GM19372 (cell line): ENCODE data around the gene KCTD11.
A peak's percentile ranks its signal among the peaks of the same experiment; 100 is the strongest.
"Not testable (repeated sequence)": the region's sequence is repeated elsewhere in the genome, so short reads cannot be mapped to it uniquely, and the experiment has no call there.

Source experiments
- ATAC-seq: cut with Tn5 transposase; IDR thresholded peaks from one replicate; pipeline ENCODE4 v1.9.1; 2021; ENCODE audit warnings: mild to moderate bottlenecking, low read depth, moderate library complexity; ENCODE audit not compliant: unreplicated experiment

KCTD11 gene

DNA sequence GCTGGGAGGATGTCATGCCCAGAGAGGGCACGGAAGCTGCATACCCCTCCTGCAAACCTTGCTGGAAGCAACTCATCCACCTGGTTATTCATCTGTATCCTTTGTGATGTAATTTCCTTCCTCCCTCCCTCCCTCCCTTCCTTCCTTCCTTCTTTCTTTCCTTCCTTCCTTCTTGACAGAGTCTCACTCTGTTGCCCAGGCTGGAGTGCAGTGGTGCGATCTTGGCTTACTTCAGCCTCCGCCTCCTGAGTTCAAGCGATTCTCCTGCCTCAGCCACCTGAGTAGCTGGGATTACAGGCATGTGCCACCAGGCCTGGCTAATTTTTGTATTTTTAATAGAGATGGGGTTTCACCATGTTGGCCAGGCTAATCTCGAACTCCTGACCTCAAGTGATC is 16.6 kb downstream of the KCTD11 start:
- not testable (repeated sequence) for ATAC-seq

- ATAC-seq = no peak
These were observed 17.9 kb downstream of the KCTD11 start for GRCh38 chr17:7369825-7370224.

DNA sequence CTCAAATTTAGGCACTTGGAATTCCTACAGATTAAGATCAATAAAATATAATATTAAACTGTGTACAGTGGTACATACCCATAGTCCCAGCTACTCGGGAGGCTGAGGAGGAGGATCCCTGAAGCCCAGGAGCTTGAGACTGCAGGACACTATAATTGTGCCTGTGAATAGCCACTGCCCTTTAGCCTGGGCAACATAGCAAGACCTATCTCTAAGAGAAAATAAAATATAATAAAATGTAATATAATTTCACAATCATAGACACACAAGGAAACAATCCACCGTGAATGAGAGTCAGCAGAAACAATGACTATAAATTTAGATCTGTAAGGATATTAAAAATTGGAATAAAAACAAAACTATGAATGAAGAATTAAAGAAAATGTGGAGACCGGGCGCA is 18.9 kb downstream of the KCTD11 start:
- no peak for ATAC-seq

DNA sequence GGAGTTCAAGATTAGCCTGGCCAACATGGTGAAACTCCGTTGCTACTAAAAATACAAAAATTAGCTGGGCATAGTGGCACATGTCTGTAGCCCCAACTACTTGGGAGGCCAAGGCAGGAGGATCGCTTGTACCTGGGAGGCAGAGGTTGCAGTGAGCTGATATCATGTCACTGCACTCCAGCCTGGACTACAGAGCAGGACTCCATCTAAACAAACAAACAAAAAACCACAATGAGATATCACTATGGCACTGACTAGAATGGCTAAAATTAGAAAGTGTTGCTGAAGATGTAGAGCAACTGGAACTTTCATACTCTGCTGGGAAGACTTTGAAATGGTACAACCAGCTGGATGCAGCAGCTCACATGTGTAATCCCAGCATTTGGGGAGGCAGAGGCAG is 22.4 kb downstream of the KCTD11 start:
- no peak for ATAC-seq

- no peak for ATAC-seq
These were observed 27.2 kb downstream of the KCTD11 start for GRCh38 chr17:7379134-7379533.

DNA sequence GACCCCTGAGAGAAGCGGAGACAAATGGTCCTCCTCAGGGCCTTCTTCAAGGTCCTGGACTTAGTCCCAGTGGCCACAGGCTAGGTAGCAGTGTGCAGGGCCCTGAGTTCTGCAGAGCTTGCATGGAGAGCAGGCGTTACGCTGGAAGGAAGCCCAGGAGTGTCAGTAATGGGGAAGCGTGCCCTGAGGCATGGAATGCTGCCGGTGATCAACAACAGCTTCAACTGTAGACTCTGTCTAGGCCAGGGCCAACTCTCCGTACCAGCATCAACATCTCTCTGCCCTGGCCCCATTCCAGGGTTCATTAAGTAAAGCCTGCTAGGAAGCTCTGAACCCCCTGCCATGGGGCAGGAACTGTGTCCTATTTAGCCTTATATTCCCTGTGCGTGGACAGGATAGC is 28.4 kb downstream of the KCTD11 start:
- no peak for ATAC-seq

- no peak for ATAC-seq
These were observed 29.1 kb downstream of the KCTD11 start, which contains the start of gene TNK1 for GRCh38 chr17:7380855-7381683. Gene TNK1, plus strand, starts transcription at chr17:7381089. Its CDS starts 1,838 bp downstream, at chr17:7382927.

- ATAC-seq = no peak
These were observed 30.9 kb downstream of the KCTD11 start for GRCh38 chr17:7382901-7383300.

DNA sequence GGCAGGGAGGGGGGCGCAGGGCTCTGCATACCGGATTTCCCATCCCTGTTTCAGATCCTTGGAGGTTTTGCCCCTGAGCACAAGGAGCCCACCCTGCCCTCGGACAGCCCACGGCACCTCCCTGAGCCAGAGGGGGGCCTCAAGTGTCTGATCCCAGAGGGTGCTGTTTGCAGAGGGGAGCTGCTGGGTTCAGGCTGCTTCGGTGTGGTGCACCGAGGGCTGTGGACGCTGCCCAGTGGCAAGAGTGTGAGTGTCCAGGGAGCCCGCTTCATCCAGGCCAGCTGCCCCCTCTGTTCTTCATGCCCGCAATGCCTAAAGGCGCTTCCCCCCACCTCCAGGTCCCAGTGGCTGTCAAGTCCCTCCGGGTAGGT is 31.4 kb downstream of the KCTD11 start:
- no peak for ATAC-seq

DNA sequence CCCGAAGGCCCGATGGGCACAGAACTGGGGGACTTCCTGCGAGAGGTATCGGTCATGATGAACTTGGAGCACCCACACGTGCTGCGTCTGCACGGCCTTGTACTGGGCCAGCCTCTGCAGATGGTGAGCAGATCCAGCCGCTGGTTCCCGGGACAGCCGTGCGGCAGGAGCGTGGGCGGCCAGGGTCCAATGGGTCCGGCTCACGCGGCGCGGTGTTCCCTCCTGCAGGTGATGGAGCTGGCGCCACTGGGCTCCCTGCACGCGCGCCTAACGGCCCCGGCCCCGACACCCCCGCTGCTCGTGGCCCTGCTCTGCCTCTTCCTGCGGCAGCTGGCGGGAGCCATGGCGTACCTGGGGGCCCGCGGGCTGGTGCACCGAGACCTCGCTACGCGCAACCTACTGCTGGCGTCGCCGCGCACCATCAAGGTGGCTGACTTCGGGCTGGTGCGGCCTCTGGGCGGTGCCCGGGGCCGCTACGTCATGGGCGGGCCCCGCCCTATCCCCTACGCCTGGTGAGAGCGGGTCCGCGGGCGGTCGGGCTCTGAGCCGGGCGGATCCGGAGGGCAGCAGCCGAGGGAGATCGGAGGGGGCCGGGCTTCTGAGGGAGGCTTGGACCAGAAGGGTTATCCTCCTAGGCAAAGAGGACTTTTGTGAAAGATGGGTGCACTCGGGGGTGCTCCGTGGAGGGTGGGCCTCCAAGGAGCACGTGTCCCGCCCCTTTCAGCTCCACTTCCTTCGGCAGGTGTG is 32.0 kb downstream of the KCTD11 start:
- peak; percentile 89 for ATAC-seq

DNA sequence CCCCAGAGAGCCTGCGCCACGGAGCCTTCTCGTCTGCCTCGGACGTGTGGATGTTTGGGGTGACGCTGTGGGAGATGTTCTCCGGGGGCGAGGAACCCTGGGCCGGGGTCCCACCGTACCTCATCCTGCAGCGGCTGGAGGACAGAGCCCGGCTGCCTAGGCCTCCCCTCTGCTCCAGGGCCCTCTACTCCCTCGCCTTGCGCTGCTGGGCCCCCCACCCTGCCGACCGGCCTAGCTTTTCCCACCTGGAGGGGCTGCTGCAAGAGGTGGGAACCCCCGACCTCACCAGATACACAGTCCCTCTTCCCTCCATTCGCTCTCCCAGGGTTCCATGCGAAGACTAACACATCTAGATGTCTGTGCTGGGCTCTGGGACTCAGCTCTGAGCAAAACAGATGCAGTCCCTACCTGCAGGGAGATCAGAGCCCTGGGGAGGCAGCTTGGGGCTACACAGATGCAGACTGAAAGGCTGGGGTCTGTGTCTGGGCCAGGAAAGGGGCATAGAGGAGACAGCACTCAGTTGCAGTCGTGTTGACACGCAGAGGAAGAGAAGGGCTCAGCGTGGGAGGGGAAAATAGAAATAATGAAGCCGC is 32.6 kb downstream of the KCTD11 start:
- no peak for ATAC-seq

- no peak for ATAC-seq
These were observed 36.9 kb downstream of the KCTD11 start for GRCh38 chr17:7388856-7389255.

DNA sequence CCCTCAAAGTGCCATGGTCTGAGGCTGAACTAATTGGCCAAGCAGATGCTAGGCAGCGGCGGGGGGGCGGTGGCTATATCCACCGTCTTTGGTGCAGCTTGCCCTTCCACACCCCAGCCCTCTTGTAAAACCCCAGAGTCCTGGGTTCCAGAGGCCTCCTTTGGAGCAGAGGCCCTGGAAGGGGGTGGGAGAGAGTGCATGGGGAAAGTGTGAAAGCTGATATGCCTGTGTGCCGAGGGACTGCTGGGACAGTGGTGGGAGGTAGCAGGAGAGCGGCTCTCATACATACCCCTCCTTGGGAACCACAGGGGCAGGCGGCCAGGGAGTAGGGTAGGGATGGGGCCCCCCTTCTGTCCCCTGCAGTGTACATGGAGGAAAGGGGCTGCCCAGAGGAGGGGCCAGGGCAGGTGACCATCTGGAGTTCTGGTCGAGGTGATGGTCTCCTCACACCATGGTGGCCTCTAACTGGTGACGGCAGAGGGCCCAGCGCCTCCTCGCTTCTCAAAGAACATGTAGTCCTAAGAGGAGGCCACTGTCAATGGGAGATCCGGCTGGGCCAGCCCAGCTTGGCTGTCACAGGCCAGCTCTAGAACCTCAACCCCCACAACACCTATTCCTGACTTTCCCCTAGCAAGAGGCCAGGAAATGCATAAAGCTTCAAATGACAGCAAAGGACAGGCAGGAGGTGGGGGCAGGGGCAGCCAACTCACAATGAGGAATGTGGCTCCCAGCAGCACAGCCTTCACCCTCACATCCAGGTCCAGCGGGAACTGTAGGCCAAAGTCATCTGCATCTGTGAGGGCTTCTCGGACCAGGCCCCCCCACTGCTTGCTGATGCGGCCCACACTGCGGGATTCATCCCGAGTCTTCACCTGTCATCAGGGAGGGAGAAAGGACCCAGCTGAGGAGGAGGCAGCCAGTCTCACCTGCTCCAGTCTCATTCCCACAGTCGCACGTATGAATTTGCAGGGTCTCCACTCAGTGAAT is 38.3 kb downstream of the KCTD11 start:
- no peak for ATAC-seq

GRCh38 chr17:7391307-7391706 is 39.3 kb downstream of the KCTD11 start:
- no peak for ATAC-seq

DNA sequence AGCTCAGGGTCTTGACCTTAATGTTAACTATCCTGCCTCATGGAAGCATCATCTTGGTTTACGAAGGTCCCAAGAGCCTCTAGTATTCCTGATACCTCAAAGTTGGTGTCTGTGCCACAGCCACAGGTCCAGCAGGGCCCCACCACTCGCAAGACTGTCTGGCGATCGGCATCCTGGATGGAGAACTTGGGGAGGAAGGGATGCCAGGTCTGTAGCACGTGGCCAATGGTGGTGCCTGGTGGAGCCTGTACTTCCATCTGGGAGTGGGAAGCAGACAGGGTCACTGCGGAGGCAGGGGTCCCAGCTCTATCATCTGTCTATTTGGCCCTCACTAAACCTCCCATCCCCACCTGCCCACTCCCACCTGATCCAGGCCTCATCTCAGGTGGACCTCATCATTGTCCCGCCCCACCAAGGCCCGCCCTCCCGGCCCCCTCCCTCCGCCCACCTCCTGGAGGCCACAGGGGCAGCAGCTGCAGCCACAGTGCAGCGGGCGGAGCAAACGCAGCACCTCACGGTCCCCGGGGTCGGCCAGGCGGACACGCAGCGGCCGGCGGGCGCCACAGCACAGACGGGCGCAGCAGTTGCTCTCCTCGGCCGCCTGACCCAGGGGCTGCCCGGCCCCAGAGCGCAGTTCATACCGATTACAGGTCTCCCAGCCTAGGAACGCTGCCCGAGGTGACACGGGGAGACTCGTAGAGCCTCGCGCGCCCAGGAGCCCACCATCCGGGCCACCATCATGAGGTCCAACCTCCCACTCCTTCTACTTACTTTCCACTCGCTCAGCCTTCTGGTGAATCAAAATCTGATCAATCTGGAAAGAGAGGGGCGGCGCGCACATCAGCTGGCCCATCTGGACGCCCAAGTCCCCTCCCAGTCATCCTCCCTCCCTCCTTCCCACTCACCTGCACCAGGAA is 41.0 kb downstream of the KCTD11 start:
- ATAC-seq = no peak

DNA sequence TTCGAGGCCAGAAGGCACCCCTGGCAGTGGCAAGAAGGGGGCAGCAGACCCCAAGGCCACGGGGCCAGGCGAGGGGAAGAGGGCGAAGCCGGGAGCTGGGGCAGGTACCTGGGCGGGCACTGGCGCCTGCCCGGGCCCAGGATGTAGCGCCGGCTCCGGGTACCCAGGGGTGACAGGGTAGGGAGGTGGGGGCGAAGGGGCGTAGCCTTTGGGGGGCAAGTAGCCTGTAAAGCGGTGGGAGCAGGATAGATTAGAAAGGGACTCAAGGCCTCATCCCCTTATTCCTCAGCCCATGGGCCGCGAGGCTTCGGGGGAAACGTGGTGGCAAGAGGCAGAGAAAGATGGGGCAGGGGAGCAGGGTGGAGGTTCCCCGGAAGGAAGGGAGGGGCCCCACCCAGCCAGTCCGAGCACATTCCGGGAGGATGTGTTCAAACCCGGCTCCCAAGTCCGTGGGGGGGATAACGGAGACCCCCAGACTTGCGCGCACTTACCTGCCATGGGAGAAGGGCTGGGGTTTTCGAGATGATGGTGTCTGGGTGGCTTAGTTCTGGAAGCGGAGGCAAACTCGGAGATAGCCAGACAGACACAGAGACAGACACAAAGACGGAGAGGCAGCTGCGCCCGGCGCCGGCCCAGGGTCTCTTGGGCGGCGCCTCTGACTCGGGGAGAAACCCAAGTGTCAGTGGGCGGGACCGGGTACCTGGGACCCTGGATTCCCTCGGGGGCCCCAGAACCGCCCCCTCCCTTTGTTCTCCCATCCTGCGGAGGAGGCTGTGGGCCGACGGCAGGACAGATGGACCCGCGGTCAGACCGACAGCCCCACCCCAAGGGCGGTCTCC is 41.9 kb downstream of the KCTD11 start:
- ATAC-seq = peak; percentile 39

- ATAC-seq = peak; percentile 78
These were observed 42.7 kb downstream of the KCTD11 start, which contains the start of gene PLSCR3 for GRCh38 chr17:7394452-7395191. Gene PLSCR3, minus strand, starts transcription at chr17:7394525. Its CDS starts 415 bp downstream, at chr17:7394110.

GRCh38 chr17:7396147-7396546 is 44.2 kb downstream of the KCTD11 start:
- no peak for ATAC-seq
